ENCODE data around the gene C5orf58. TPM values are rescaled to one million over a fixed set of nuclear protein-coding genes. Genes with fewer than 3 reads are reported as not detected.
A peak's percentile ranks its signal among the peaks of the same experiment; 100 is the strongest.

The C5orf58 gene
- total and polyA plus RNA-seq, 9 of the 15 experiments (the other 6 are each of a cell fraction or from before 2014, with no cell fraction given) = 1.5 to 7.6 (median 5.3) TPM

DNA sequence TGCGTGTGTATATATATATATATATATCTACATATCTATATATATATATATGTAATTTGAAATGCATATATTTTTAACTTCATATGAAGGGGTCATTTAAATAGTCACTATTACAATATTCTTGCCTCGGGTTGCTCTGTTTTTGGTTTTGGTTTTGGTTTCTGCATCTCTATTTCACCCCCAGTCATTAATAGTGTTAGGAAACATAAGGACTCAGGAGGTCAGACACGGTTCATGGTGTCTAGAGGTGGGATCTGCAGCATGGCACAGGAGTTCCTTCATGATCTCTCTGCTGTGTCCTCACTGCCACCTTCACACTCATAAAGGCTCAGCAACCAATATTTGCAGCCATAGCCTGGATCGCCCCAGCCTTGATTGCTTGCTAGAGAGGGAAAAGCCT lies 16.6 kb downstream of the C5orf58 start:
- Histone ChIP-seq H3K27ac (ENCODE audit: extremely low read depth, low read depth, low read length) (no peak overlapping the region; the same call in 2 of the 3 replicates), H3K4me2 (ENCODE audit: insufficient read depth, low read length) (no peak overlapping the region; the same call in 1 of the 2 replicates), H3K9me1 (ENCODE audit: control insufficient read depth, insufficient read depth, low read length) (no peaks in the 10 kb centered on the region), H3K27me3 (ENCODE audit: control insufficient read depth in 2 of 2, insufficient read depth in 2 of 2, low read length in 2 of 2) (no peaks in the 10 kb centered on the region; a peak in 1 of 5 replicates), H3K9me3 (replicated peaks; ENCODE audit: control insufficient read depth, insufficient read depth, low read depth, low read length) (no peaks in the 10 kb centered on the region), H3K4me3 (no peak overlapping the region), H4K20me1 (replicated peaks; ENCODE audit: control insufficient read depth, insufficient read depth, low read length) (no peaks in the 10 kb centered on the region), H3K4me1 (replicated peaks in 1 of 2; ENCODE audit: control insufficient read depth in 2 of 2, insufficient read depth in 2 of 2, low read length in 2 of 2) (peaks cover 0 to 28% of the 10 kb centered on the region in 2 experiments; a peak in 3 of 5 replicates), H3K9ac (ENCODE audit: insufficient read depth in 1 of 2, low read depth in 2 of 2, low read length in 2 of 2) (no peak overlapping the region), H3K36me3 (ENCODE audit: control insufficient read depth, insufficient read depth, low read length) (0 out of 3 replicates have a peak, but pooled peaks cover 3% of the 10 kb centered on the region), H3K79me2 (ENCODE audit: control insufficient read depth, insufficient read depth, low read length) (no peaks in the 10 kb centered on the region), H2AFZ (ENCODE audit: low read depth, low read length) (0 out of 2 replicates have a peak overlapping the region, but pooled peaks have one; percentile 21)
- ATAC-seq (no peak), DNase-seq (ENCODE audit: extremely low read depth in 1 of 4, low spot score in 3 of 4) (no peak), FAIRE-seq (no peak)
- ChIA-PET CTCF (ENCODE audit: low intra/inter-chr PET ratio) (no interaction called here), POLR2A (no interaction called here)
- intact Hi-C loops (cut with micrococcal nuclease) = no loop called here
- in situ Hi-C loops (cut with MboI) = no loop called here
- BruUV-seq (replicated peaks) = no TSS peak
- 14% methylated on average over 4 of the region's 4 CpGs for WGBS (ENCODE audit: insufficient coverage, low coverage, missing lambda C conversion rate)
- no peak for TF ChIP-seq ZNF174 (CRISPR knock-in tag; IDR thresholded peaks at IDR 0.05)
- TF ChIP-seq, protein P1, sequence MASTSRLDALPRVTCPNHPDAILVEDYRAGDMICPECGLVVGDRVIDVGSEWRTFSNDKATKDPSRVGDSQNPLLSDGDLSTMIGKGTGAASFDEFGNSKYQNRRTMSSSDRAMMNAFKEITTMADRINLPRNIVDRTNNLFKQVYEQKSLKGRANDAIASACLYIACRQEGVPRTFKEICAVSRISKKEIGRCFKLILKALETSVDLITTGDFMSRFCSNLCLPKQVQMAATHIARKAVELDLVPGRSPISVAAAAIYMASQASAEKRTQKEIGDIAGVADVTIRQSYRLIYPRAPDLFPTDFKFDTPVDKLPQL (IDR thresholded peaks at IDR 0.05; ENCODE audit: extremely low read depth, insufficient read length) = no peak
- TF ChIP-seq ZNF197 (CRISPR knock-in tag; IDR thresholded peaks at IDR 0.05; ENCODE audit: low read depth) = no peak
- no peak for TF ChIP-seq PTTG1 (tag; IDR thresholded peaks at IDR 0.05; ENCODE audit: low read depth)
- no peak for TF ChIP-seq LEF1 (IDR thresholded peaks at IDR 0.05)
- no peak for TF ChIP-seq ZNF134 (CRISPR knock-in tag; conservative IDR thresholded peaks at IDR 0.05)
- no peak for TF ChIP-seq ZNF175 (CRISPR knock-in tag; IDR thresholded peaks at IDR 0.05; ENCODE audit: low read depth)
- TF ChIP-seq SMARCB1 (IDR thresholded peaks at IDR 0.05; ENCODE audit: insufficient read length, low read depth) = no peak
- TF ChIP-seq, protein P2, sequence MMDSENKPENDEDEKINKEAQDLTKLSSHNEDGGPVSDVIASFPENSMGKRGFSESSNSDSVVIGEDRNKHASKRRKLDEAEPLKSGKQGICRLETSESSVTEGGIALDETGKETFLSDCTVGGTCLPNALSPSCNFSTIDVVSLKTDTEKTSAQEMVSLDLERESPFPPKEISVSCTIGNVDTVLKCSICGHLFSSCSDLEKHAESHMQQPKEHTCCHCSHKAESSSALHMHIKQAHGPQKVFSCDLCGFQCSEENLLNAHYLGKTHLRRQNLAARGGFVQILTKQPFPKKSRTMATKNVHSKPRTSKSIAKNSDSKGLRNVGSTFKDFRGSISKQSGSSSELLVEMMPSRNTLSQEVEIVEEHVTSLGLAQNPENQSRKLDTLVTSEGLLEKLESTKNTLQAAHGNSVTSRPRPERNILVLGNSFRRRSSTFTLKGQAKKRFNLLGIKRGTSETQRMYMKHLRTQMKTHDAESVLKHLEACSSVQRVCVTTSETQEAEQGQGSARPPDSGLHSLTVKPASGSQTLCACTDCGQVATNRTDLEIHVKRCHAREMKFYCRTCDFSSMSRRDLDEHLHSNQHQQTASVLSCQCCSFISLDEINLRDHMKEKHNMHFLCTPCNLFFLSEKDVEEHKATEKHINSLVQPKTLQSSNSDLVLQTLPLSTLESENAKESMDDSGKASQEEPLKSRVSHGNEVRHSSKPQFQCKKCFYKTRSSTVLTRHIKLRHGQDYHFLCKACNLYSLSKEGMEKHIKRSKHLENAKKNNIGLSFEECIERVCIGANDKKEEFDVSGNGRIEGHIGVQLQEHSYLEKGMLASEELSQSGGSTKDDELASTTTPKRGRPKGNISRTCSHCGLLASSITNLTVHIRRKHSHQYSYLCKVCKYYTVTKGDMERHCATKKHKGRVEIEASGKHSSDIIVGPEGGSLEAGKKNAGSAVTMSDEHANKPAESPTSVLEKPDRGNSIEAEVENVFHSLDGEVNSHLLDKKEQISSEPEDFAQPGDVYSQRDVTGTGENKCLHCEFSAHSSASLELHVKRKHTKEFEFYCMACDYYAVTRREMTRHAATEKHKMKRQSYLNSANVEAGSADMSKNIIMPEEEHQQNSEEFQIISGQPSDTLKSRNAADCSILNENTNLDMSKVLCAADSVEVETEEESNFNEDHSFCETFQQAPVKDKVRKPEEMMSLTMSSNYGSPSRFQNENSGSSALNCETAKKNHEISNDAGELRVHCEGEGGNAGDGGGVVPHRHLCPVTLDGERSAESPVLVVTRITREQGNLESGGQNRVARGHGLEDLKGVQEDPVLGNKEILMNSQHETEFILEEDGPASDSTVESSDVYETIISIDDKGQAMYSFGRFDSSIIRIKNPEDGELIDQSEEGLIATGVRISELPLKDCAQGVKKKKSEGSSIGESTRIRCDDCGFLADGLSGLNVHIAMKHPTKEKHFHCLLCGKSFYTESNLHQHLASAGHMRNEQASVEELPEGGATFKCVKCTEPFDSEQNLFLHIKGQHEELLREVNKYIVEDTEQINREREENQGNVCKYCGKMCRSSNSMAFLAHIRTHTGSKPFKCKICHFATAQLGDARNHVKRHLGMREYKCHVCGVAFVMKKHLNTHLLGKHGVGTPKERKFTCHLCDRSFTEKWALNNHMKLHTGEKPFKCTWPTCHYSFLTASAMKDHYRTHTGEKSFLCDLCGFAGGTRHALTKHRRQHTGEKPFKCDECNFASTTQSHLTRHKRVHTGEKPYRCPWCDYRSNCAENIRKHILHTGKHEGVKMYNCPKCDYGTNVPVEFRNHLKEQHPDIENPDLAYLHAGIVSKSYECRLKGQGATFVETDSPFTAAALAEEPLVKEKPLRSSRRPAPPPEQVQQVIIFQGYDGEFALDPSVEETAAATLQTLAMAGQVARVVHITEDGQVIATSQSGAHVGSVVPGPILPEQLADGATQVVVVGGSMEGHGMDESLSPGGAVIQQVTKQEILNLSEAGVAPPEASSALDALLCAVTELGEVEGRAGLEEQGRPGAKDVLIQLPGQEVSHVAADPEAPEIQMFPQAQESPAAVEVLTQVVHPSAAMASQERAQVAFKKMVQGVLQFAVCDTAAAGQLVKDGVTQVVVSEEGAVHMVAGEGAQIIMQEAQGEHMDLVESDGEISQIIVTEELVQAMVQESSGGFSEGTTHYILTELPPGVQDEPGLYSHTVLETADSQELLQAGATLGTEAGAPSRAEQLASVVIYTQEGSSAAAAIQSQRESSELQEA (IDR thresholded peaks at IDR 0.05; ENCODE audit: low read depth) = no peak
- no peak for TF ChIP-seq COPS2 (conservative IDR thresholded peaks at IDR 0.05)
- no peak for TF ChIP-seq ZBTB1 (CRISPR knock-in tag; IDR thresholded peaks at IDR 0.05; ENCODE audit: borderline replicate concordance, low read depth)
- TF ChIP-seq, protein P3, sequence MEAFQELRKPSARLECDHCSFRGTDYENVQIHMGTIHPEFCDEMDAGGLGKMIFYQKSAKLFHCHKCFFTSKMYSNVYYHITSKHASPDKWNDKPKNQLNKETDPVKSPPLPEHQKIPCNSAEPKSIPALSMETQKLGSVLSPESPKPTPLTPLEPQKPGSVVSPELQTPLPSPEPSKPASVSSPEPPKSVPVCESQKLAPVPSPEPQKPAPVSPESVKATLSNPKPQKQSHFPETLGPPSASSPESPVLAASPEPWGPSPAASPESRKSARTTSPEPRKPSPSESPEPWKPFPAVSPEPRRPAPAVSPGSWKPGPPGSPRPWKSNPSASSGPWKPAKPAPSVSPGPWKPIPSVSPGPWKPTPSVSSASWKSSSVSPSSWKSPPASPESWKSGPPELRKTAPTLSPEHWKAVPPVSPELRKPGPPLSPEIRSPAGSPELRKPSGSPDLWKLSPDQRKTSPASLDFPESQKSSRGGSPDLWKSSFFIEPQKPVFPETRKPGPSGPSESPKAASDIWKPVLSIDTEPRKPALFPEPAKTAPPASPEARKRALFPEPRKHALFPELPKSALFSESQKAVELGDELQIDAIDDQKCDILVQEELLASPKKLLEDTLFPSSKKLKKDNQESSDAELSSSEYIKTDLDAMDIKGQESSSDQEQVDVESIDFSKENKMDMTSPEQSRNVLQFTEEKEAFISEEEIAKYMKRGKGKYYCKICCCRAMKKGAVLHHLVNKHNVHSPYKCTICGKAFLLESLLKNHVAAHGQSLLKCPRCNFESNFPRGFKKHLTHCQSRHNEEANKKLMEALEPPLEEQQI (IDR thresholded peaks at IDR 0.05) = no peak
- TF ChIP-seq MECOM (CRISPR knock-in tag; IDR thresholded peaks at IDR 0.05) = no peak
